HCT116 (cell line): ENCODE results near the gene CLGN. TPM values are rescaled to one million over a fixed set of nuclear protein-coding genes. Genes with fewer than 3 reads are reported as not detected.

Experiments used
- ATAC-seq: fragments of 200-7000 bp; cut with Tn5 transposase; 2 replicates; pipeline ENCODE4 v1.9.1; 2020; ENCODE audit warnings: mild to moderate bottlenecking, moderate library complexity
- BruUV-seq: library from RNA; stranded (reverse); fragments of 400-500 nt; replicated peaks from 2 replicates; lab custom pipeline; 2021; lab: Mats Ljungman, UMichigan
- CTCF ChIA-PET: fragments of 300-600 bp; sonication (Branson Sonifier 250); formaldehyde crosslinking; loops from one replicate; lab custom pipeline; 2021; ENCODE audit warnings: antibody characterized with exemption; lab: Charles Lee
- POLR2A ChIA-PET: fragments of 300-600, 350-600 bp; sonication (Branson Sonifier 250); formaldehyde crosslinking; loops from one replicate; lab custom pipeline; 2021; ENCODE audit warnings: antibody characterized with exemption; lab: Charles Lee
- RAD21 ChIA-PET, 2 experiments: fragments of 300-600 bp; sonication (Branson Sonifier 250); formaldehyde crosslinking; loops; one replicate each; lab custom pipeline; 2023; ENCODE audit warnings: low total read pairs in 2 of 2; ENCODE audit not compliant: uncharacterized antibody in 2 of 2, unreplicated experiment in 2 of 2, low non-redundant PET in 1 of 2; lab: Charles Lee
- DNase-seq: peaks from one replicate; pipeline ENCODE4 v3.0.0-alpha.2; 2010; ENCODE audit warnings: low read depth, low spot score
- H2AFZ ChIP-seq: fragments of 200-600 bp; shearing (Covaris generic), sonication (generic); 2 replicates; pipeline ENCODE4 v1.6.1; 2017; ENCODE audit warnings: low read depth, mixed run types, mixed read lengths, antibody characterized with exemption, low read length; ENCODE audit not compliant: poor library complexity, severe bottlenecking
- H3K27ac ChIP-seq: 2 replicates; pipeline ENCODE4 v1.5.1; 2012; ENCODE audit warnings: low read depth, low read length
- H3K27me3 ChIP-seq: fragments of 200-600 bp; sonication (generic); 2 replicates; pipeline ENCODE4 v1.6.1; 2016; ENCODE audit warnings: mixed run types, low read length, mixed read lengths; ENCODE audit not compliant: insufficient read depth
- H3K36me3 ChIP-seq, 2 experiments: fragments of 200-500 bp in 1 of 2; fragments of 200-600 bp in 1 of 2; sonication (Bioruptor generic) in 1 of 2; sonication (generic) in 1 of 2; 2 replicates each; pipeline versions ENCODE4 v1.5.1 to v1.6.1; 2014 to 2016; ENCODE audit warnings: low read length in 2 of 2, inconsistent platforms in 1 of 2, mixed read lengths in 1 of 2, mixed run types in 1 of 2; ENCODE audit not compliant: insufficient read depth in 2 of 2, control insufficient read depth in 1 of 2
- H3K4me1 ChIP-seq, 2 experiments: fragments of 200-600 bp in 1 of 2; sonication (generic) in 1 of 2; 2 replicates each; pipeline versions ENCODE4 v1.5.1 to v1.6.1; 2012 to 2017; ENCODE audit warnings: low read length in 2 of 2, inconsistent platforms in 1 of 2, mild to moderate bottlenecking in 1 of 2, mixed read lengths in 1 of 2, mixed run types in 1 of 2, moderate library complexity in 1 of 2; ENCODE audit not compliant: insufficient read depth in 2 of 2, control insufficient read depth in 1 of 2
- H3K4me2 ChIP-seq: fragments of 200-600 bp; sonication (generic); 2 replicates; pipeline ENCODE4 v1.6.1; 2017; ENCODE audit warnings: mixed run types, low read length, mixed read lengths
- H3K4me3 ChIP-seq, 2 experiments: fragments of 200-600 bp in 1 of 2; sonication (generic) in 1 of 2; replicated peaks in 1 of 2; 2 replicates each; pipeline ENCODE4 v1.5.1; 2011 to 2016; ENCODE audit warnings: low read length in 2 of 2, control low read depth in 1 of 2, low read depth in 1 of 2, mild to moderate bottlenecking in 1 of 2, mixed read lengths in 1 of 2, mixed run types in 1 of 2
- H3K79me2 ChIP-seq: fragments of 200-600 bp; sonication (generic); 2 replicates; pipeline ENCODE4 v1.6.1; 2017; ENCODE audit warnings: mild to moderate bottlenecking, mixed run types, low read length, moderate library complexity, mixed read lengths; ENCODE audit not compliant: insufficient read depth
- H3K9ac ChIP-seq: fragments of 200-600 bp; sonication (generic); 2 replicates; pipeline ENCODE4 v1.6.1; 2016; ENCODE audit warnings: low read length, mixed read lengths
- H3K9me2 ChIP-seq: fragments of 200-600 bp; sonication (generic), shearing (Covaris generic); 2 replicates; pipeline ENCODE4 v1.6.1; 2017; ENCODE audit warnings: mixed run types, mild to moderate bottlenecking, moderate library complexity; ENCODE audit not compliant: insufficient read depth
- H3K9me3 ChIP-seq, 2 experiments: fragments of 200-500 bp in 1 of 2; fragments of 200-600 bp in 1 of 2; sonication (Bioruptor generic) in 1 of 2; sonication (generic) in 1 of 2; 2 replicates each; pipeline ENCODE4 v1.6.1; 2014 to 2017; ENCODE audit warnings: low read length in 2 of 2, mixed read lengths in 2 of 2, inconsistent platforms in 1 of 2, low read depth in 1 of 2, mild to moderate bottlenecking in 1 of 2, mixed run types in 1 of 2, moderate library complexity in 1 of 2; ENCODE audit not compliant: control insufficient read depth in 1 of 2, insufficient read depth in 1 of 2
- H4K20me1 ChIP-seq: fragments of 200-600 bp; sonication (generic), shearing (Covaris generic); 2 replicates; pipeline ENCODE4 v1.6.1; 2017; ENCODE audit warnings: mixed run types, mild to moderate bottlenecking, moderate library complexity; ENCODE audit not compliant: insufficient read depth
- CBX3 ChIP-seq: IDR thresholded peaks from 2 replicates; pipeline ENCODE4 v1.6.1; 2012; ENCODE audit warnings: low read depth
- CTCF ChIP-seq, 3 experiments: fragments of 200-600 bp in 1 of 3; sonication (generic) in 1 of 3; IDR thresholded peaks in 2 of 3; conservative IDR thresholded peaks in 1 of 3; 2 replicates each; pipeline ENCODE4 v1.5.1; 2012 to 2017; ENCODE audit warnings: low read depth in 2 of 3, low read length in 2 of 3, antibody characterized with exemption in 1 of 3, borderline replicate concordance in 1 of 3, control low read depth in 1 of 3, mild to moderate bottlenecking in 1 of 3, mixed read lengths in 1 of 3, mixed run types in 1 of 3, moderate library complexity in 1 of 3; ENCODE audit not compliant: insufficient read depth in 1 of 3
- EZH2phosphoT487 ChIP-seq: fragments of 200-600 bp; IDR thresholded peaks from 2 replicates; pipeline ENCODE4 v1.6.1; 2018; ENCODE audit warnings: antibody characterized with exemption, borderline replicate concordance
- POLR2AphosphoS5 ChIP-seq: IDR thresholded peaks from 2 replicates; pipeline ENCODE4 v1.6.1; 2011; ENCODE audit warnings: mild to moderate bottlenecking, low read depth, low read length, moderate library complexity
- RAD21 ChIP-seq: IDR thresholded peaks from 2 replicates; pipeline ENCODE4 v1.6.1; 2012; ENCODE audit warnings: low read depth, mild to moderate bottlenecking
- intact Hi-C: fragments of 100-400 bp; cut with micrococcal nuclease; formaldehyde crosslinking; loops from 2 replicates; pipeline ENCODE4 v1.10.0; 2022
- total RNA-seq: library from RNA; stranded (reverse); gene quantifications from one replicate; pipeline ENCODE4 v1.2.1, GENCODE V29; 2021; ENCODE audit not compliant: unreplicated experiment

The CLGN gene
- total RNA-seq, 1 experiment from 2014 or later, result 1.4 TPM

- TF ChIP-seq CTCF (IDR thresholded peaks at IDR 0.05 in 2 of 3, conservative IDR thresholded peaks at IDR 0.05 in 1 of 3; ENCODE audit: borderline replicate concordance in 1 of 3, insufficient read depth in 1 of 3, low read depth in 2 of 3, low read length in 2 of 3) (peak; percentile 87 to 97 (median 93)), CBX3 (0 out of 2 replicates have a peak, but pooled peaks have one; percentile 44), EZH2phosphoT487 (no peak), POLR2AphosphoS5 (no peak), RAD21 (peak; percentile 64)
- no peaks in the 10 kb centered on the region for H4K20me1 ChIP-seq
- H3K36me3 ChIP-seq, result no peaks in the 10 kb centered on the region
- intact Hi-C loops, result loop anchor here (1.0 to 2.0 kb wide), 5 partner anchors 251 to 703 kb away; no protein-coding TSS in a partner anchor
- H3K27me3 ChIP-seq, result no peaks in the 10 kb centered on the region
- H3K9me3 ChIP-seq, result no peaks in the 10 kb centered on the region
- DNase-seq (peak; percentile 83), ATAC-seq (peak; percentile 99)
- no peaks in the 10 kb centered on the region for H3K9me2 ChIP-seq
- ChIA-PET POLR2A (no interaction called here), RAD21 (interaction anchor here (0.8 to 1.0 kb wide), 4 partner anchors 30 to 491 kb away, joined by 3 to 6 read pairs (median 4); no protein-coding TSS in a partner anchor), CTCF (interaction anchor here (0.6 to 3.3 kb wide), 45 partner anchors 9 to 756 kb away, joined by 3 to 41 read pairs (median 4); partner anchors contain the start of genes ELMOD2, SCOC and TBC1D9)
- H3K4me1 ChIP-seq, result no peaks in the 10 kb centered on the region
- BruUV-seq, result no TSS peak
- H3K4me3 ChIP-seq, result no peak overlapping the region
- no peak overlapping the region for H3K27ac ChIP-seq
- H3K4me2 ChIP-seq, result no peak overlapping the region
- H3K9ac ChIP-seq, result no peak overlapping the region
- H2AFZ ChIP-seq, result no peak overlapping the region
- no peaks in the 10 kb centered on the region for H3K79me2 ChIP-seq
Measured at GRCh38 chr4:140359562-140360427, 67.7 kb downstream of the CLGN start.
